ENCODE results near the gene SUN5.

SUN5 gene

DNA sequence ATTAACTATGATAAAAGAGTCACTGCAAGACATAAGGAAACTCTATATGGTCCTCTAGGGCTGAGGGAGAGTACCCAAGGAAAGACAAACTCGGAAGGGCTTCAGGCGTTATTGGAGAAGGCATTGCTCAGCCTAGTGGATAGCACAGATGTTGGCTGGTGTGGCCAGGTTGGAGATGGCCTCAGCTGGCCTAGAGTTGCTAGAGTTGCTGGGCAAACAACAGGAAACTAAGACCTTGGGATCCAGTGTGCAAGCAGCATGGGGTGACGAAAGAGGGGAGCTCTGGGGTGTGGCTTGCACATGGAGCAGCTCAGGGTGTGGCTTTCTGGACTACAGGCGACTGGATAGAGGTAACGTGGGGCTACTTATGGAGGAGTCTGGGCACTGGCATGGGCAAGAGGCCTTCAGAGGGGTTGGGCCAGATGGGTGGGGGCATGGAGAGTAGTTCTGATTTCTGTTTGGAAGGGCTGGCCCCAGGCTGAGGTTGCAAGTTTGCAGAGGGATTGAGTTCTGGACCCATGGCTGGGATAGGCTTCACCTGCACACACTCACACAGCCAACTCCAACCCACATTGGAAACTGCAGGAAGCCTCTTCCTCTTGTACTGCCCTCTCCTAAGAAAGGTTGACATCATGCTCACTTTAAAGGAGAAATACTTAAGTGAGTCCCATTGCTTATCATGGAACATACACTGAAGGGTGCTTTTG lies 22.0 kb upstream of the SUN5 start:
- DNase-seq, result no peak

DNA sequence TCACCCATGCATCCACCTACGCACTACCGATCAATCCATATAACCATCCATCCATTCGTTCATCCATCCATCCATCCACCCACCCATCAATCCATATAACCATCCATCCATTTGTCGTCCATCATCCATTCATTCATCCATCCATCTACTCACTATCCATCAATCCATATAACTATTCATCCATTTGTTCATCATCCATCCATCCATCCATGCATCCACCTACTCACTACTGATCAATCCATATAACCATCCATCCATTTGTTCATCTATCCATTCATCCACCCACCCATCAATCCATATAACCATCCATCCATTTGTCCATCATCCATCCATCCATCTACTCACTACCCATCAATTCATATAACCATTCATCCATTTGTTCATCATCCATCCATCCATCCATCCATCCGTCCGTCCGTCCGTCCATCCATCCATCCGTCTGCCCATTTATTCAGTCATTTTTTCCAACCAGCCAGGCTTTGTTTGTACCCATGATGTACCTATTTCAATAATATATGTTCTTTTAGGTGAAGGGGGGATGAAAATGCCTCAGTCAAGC lies 21.2 kb upstream of the SUN5 start:
- DNase-seq, result no peak

DNA sequence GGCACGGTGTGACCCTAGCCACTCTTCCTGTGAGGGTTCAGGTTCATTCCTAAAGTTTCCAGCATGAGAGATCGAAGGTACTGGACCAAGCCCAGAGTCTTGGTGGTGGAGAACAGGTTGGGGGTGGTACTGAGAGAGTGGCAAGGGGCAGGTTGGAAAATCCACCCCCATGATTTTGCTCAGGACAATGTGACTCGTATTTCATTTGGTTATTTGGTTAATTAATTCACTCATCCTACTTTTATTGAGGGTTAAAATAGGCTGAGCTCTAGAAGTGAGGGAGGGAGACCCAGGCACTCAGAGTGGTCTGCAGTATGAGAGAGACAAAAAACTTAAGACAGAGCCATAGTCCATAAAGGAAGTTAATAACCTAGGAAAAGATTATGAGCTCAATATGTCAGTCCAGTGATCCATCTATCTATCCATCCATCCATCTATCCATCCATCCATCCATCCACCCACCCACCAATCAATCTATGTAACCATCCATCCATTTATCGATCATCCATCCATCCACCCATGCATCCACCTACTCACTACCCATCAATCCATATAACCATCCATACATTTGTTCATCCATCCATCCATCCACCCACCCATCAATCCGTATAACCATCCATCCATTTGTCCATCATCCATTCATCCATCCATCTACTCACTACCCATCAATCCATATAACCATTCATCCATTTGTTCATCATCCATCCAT lies 20.5 kb upstream of the SUN5 start:
- DNase-seq, result no peak

DNA sequence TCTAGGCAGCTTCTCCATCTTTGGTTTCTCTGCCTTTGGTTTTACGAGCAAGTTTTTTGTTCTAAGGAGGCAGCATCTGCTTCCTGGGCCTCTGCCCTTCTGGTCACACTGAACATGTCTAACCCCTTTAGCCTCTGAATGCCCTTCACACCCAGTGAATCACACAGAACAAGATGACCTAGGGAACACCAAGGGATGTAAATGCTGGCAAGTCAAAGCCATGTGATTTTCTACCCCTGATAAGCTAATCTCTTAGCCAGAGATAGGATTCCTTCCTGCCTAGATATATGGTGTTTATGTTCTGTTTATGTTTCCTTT lies 20.0 kb upstream of the SUN5 start:
- no peak for DNase-seq

DNA sequence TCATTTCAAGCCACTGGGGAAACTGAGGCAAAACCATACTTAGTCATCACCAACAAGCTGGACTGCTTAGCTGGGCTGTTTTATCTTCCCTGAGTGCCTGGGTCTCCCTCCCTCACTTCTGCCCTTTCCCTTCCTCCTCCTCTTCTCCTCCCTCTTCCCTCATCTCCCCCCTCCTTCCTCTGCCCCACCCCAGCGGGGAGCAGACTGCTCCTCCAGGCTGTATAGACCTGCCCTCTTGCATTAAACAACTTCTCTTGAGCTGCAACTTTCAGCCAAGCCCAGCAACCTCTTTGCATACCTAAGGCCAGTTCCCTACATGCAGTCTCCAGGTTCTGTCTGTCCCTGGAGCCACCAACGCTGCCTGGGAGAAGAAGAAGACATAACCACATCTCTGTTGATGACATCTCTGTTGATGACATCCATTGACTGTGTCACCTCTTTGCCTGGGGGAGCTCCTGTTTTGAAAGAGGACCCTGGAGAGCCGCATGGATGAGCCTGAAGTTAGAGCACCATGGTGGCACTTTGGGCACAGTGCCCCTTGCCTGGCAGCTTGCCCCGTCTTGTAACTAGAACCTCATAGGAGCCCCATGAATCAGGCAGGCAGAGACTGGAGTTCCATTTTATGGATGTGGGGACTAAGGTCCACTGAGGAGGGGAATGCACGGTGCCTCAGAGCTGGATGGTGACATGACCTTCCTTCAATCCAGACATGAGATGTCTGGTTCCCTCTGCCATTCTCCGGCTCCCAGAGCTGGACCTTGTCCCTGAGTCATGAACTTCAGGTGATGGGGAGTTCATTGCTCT lies 19.4 kb upstream of the SUN5 start:
- DNase-seq, result no peak

DNA sequence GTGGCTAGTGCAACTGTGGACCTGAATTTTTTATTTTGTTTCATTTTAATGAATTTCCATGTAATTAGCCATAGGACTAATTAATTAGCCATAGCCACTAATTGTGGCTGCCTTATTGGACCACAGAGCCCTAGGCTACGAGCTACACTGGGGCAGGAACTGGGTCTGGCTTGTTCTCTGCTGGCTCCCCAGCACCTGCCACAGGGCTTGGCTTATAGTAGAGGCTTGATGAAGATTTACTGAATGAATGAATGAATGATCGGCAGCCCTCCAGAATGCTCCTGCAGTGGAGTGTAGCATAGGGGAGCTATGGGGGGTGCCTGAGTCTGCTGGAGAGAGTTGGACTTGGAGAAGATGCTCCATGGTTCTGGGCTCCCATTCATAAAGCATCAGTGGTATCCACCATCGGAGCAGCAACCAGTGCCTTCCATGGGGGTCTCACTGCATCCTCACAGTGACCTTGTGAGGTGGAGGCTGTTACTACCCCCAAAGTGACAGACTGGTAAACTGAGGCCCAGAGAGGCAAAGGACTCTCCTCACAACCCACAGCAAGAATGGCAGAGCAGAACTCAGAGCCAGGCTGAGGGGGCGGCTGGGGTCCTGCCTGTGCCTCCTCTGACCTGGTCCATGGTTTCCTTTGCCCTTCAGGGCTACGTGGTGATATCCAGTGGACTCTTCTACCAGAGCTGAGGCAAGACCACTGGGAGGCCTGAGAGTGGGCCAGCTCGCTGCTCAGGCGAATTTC lies 18.6 kb upstream of the SUN5 start:
- no peak for DNase-seq

DNA sequence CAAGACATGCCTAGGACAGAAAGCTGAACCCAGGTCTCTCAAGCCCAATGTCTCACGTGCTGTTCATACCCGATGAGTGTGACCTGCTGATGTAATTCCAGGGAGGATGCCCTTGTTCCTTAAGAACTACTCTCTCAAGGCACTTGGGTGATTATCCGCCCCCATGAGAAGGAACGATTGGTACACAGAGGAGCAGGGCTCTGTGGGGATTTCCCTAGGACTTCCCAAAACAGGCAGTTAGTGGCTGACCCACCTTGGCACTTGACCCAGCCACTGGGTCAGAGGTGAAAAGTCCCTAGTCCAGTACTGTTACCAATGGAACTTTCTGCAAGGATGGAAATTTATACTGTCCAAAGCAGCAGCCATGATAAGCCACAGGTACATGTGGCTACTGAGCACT lies 18.1 kb upstream of the SUN5 start:
- DNase-seq, result peak; percentile 60

DNA sequence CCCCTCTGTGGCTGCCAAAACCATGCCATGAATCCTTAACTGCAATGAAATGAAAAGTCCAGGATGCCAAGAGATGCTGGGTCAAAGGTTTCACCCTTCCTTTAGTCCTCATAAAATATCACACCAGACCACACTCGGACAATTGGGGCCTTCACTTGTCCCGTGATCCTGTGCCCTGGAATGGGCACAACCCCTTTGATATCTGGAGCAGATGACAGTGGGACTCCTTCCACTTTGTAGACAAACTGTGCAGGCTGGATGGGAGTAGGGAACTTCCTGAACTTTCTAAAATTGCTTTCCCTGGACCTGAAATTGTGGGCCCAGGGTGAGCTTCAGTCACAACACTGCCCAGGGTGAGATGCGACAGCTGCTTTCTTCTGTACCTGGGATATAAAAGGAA lies 17.6 kb upstream of the SUN5 start:
- DNase-seq, result no peak

DNA sequence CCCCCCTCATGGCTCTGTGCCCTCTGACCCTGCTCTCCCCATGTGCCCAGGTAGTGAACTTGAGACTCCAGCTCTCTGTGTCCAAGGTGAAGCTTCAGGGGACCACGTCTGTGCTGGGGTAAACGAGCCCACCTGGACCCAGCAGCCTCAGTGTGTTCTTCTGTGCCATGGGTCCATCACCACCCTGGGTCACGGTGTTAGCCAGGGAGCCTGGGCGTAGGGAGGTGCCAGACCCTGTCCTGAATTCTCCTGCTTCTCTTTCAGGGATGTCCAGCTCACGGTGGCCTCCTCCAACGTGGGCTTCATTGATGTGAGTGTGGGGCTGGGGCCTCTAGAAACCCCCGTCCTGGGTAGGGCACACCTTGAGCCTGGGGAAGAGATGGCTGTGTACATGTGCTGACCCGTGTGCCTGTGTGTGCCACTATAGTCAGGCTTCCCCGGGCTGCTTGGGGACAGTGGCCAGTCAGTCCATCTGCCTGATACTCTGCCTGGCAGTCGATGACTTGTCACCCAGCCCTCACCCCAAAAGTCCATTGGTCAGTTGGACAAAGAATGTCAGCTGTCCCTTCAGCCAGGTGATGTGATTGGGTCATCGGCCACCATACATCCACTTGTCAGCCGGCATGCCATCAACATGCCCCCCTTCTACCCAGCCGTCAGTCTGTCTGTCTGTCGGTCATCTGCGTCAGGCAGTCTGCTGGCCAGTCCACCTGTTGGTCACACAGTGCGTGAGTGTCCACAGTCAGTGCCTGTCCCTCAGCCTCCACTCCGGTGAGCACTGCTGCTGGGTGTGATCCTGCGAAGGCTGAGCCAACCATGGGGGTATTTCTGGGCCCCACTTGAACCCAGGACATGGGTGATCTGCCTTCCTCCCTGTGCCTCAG lies 16.3 kb upstream of the SUN5 start:
- no peak for DNase-seq

DNA sequence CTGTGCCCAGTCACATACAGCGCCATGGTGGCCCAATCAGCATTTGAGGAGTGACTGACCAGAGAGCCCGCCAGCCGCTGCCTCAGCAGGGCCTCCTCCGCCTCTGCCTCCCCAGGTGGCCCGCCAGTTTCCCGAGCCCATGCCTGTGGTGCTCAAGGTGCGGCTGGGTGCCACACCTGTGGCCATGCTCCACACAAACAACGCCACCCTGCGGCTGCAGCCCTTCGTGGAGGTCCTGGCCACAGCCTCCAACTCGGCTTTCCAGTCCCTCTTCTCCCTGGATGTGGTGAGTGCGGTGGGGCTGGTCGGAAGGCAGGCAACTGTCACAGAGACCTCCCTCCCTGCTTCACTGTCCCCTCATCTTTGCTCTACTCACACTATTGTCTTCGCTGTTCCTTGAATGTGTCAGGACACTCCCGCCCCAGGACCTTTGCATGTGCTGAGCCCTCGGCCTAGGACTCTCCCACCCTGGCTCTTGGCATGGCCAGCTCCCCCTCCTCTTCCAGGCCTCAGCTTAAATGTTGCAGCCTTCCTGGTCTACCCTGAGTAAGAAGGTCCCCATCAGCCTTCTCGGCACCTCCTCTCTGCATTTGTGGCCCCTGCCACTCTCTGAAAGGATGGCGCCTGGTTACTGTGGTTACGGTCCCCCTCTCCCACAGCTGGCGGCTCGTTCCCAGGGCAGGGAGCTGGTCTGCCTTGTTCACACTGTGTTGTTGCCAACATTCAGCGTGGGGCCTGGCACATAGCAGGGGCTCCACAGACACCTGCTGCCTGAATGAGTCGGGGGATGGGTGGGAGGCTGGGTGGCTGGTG lies 15.4 kb upstream of the SUN5 start:
- no peak for DNase-seq

DNA sequence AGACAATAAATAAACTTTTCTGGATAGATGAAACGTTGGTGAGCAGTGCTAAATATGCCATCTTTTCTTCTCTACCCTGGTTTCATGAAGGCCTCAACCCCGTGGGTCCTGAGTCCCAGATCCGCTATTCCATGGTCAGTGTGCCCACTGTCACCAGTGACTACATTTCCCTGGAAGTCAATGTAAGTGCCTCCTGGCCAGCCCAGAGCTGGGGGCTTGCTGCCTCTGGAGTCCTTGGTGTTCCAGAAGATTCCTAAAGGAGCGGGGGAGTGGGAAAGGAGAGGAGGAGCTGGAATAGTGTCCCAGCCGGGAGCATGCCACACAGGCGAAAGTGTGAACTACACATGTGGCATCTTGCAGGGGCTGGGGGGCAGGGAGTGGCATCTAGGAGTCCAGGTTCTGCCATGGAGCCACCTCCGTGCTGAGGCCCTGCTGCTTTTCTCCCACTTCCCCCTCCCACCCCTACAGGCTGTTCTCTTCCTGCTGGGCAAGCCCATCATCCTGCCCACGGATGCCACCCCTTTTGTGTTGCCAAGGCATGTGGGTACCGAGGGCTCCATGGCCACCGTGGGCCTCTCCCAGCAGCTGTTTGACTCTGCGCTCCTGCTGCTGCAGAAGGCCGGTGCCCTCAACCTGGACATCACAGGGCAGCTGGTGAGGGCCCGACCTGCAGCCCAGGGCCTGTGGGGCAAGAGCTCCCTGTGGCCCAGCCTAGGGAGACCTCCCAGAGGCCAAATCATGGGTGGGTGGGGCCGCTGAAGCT lies 14.1 kb upstream of the SUN5 start:
- DNase-seq, result no peak

DNA sequence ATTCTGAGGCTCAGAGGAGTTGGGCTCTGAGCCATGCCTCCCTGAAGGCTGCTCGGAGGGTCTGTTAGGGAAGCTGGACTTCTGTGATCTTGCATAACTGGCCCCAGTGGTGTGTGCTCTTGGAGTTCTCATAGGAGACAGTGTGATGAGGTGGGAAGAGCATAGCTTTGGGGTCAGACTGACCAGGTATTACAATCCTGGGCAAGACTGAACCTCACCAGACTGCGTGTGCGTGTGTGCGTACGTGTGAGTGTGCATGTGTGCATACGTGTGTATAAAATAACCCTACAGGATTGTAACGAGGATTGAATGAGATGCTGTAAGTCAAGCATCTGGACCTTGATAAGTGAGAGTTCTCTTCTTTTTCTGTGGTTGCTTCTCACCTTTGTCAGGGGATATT lies 13.3 kb upstream of the SUN5 start:
- DNase-seq, result no peak

DNA sequence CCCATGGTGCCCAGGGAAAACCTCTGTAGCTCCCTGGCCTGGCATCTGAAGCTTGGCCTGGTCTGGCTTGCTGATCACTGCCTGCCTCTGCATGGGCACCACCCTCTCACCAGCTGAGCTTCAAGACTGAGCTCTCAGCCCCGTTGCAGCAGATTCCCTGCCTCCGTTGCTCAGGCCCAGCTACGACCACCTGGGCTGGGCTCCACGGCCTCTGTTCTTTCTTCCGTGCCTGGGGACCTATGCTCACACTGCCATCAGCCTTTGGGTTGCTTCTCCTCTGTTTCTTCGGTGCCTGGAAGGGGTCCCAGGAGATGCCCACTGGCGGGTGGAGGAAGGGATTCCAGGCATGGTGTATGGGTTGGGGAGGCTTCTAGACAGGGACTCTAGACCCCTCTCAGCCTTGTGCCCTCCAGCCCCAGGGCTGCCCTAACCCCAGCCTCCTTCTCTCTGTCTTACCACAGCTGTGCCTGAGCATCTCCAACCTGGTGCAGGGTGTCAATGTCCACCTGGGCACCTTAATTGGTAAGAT lies 12.4 kb upstream of the SUN5 start:
- DNase-seq, result no peak

DNA sequence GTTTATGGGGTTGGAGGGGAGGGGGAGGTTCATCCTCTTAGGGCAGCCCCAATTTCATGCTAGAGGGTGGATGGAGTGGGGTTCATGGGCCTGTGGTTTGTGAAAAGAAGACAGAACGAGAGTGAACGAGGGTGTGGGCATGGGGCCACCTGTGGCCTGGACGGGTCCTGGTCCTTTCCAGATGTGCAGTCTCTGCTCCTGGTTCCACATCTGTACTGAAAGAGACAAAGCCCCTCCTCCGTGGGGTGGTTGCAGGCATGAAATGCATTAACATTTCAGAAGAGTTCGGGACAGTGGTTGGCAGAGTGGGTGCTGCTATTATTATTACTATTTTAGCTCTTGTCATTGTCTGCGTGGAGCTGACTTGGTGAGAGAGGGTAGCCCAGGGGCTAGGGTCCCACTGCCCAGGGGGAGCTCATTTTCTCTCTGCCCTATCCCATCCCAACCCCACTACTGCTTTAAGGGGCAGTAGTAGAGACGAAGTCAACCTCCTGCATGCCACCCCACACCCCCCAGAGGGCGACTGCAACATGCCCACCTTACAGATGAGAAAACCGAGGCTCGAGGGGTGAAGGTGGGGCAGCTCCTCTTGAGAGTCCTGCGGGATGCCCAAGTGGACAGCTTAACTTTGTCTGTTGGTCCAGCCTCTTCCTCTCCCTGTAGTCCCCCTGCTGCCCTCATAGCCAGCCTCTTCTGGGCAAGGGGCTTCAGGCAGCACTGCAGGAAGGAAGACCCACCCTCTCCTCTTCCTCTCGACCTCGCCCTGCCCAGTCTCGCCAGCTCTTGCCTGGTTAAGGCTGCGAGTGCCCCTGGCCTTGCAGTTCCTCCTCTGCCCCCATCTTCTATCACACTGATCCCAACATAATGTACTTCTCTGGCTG lies 11.7 kb upstream of the SUN5 start:
- no peak for DNase-seq

DNA sequence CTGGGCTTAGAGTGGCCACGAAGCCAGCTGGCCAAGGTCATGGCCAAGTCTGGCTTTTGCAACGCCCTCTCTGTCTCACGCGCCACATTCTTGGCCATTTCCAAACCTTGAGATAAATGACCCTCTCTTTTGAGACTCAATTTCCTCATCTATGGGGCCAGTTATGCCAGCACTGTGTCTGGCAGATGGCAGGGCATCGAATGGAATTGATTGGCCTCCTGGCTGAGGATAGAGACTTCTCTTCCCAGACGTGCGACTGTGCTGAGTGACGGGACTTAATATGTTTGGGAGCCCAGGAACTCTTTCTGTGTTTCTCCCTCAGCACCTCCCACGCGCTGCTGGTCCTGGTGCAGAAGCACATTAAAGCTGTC lies 10.9 kb upstream of the SUN5 start:
- no peak for DNase-seq

DNA sequence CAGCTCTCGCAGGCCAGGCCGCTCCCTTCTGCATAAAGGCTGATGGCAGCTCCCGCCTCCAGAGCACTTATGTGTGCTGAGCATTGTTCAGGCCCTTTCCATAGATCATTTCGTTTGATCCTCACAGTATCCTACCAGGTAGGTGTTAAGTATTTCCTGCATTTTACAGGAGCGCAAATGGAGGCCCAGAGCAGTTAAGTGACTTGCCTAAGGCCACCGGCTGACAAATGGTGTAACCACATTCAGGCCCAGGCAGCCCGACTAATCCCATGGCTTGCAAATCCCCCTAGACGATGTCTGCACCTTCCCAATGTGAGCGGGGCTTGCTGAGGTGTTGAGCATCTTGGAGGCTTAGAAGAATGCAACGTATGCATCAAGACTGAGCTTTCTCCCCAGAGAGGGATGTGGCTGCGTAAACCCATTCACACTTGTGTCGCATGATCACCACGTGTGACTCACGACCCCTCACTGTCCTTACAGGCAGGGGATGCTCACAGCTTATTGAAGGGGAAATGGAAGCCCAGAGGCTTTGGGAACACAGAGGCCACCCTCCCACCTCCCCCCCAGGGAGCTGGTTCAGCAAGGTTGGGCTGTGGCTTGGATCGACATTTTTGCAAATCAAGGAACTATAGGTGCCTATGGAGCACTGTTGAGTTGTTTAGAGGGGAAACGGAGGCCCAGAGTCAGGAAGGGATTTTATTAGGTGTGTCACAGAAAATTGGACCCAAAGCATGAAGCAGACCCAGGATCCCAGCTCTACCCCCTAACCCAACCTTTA lies 10.3 kb upstream of the SUN5 start:
- DNase-seq, result no peak

DNA sequence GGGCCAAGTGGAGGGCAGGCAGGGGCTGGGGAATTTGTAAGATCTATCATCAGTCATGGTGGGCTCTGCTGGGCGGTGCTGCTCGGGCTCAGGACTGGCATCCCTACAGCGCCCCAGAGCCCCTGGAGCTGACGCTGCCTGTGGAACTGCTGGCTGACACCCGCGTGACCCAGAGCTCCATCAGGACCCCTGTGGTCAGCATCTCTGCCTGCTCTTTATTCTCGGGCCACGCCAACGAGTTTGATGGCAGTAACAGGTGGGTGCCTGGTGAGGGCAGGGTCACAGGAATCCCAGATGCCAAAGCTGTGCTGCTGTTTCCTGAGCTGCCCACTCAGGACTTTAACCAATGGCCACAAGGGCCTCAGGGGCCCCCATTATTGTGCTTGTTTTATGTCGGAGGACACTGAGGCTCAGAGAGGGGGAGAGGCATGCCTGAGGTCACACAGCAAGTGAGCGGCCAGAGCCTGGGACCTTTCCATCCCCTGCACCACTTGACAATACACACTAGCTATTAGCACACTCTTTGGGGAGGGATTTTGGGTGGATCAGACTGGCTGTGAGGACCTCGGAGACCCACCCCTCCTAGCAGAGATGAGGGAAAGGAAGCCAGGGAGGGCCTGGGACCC lies 9.6 kb upstream of the SUN5 start:
- DNase-seq, result no peak

All from suppressor macrophage treated with lipopolysaccharide for 4 hours (primary cell).